ENCODE data around the gene HIRA. TPM values are rescaled to one million over a fixed set of nuclear protein-coding genes. Genes with fewer than 3 reads are reported as not detected.

The HIRA gene
- total RNA-seq, 1 donor from 2014 or later, result 18.1 TPM

DNA sequence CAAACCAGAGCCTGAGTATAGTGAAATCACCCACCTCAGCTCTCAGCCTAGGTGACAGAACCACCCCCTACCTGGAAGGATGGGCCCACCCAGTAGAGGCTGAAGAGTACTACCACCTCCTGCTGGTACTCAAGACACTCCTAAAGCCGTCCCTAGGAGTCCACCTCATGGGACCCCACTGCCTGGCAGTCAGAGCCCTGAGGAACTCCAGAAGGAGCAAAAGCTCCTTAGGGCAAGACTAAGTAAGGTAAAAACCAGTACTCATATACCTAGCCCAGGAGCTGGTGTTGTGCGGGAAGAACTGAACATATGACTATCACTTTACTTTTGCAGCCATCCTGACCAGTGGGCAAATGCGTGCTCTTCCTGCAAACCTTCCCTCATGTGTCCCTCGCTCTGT lies 36.3 kb downstream of the HIRA start:
- peaks cover 18% of the 10 kb centered on the region for H3K4me1 ChIP-seq
- H3K27ac ChIP-seq (replicated peaks), result no peak overlapping the region
- no peaks in the 10 kb centered on the region for H3K9me3 ChIP-seq (replicated peaks)
- H3K36me3 ChIP-seq, result peaks cover 89% of the 10 kb centered on the region
- TF ChIP-seq, protein P1, sequence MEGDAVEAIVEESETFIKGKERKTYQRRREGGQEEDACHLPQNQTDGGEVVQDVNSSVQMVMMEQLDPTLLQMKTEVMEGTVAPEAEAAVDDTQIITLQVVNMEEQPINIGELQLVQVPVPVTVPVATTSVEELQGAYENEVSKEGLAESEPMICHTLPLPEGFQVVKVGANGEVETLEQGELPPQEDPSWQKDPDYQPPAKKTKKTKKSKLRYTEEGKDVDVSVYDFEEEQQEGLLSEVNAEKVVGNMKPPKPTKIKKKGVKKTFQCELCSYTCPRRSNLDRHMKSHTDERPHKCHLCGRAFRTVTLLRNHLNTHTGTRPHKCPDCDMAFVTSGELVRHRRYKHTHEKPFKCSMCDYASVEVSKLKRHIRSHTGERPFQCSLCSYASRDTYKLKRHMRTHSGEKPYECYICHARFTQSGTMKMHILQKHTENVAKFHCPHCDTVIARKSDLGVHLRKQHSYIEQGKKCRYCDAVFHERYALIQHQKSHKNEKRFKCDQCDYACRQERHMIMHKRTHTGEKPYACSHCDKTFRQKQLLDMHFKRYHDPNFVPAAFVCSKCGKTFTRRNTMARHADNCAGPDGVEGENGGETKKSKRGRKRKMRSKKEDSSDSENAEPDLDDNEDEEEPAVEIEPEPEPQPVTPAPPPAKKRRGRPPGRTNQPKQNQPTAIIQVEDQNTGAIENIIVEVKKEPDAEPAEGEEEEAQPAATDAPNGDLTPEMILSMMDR (IDR thresholded peaks at IDR 0.05; ENCODE audit: borderline replicate concordance), result no peak
- DNase-seq, result no peak
- H3K4me3 ChIP-seq, result no peak overlapping the region
- no peaks in the 10 kb centered on the region for H3K27me3 ChIP-seq (ENCODE audit: low read depth)
- intact Hi-C loops (cut with micrococcal nuclease), result no loop called here

DNA sequence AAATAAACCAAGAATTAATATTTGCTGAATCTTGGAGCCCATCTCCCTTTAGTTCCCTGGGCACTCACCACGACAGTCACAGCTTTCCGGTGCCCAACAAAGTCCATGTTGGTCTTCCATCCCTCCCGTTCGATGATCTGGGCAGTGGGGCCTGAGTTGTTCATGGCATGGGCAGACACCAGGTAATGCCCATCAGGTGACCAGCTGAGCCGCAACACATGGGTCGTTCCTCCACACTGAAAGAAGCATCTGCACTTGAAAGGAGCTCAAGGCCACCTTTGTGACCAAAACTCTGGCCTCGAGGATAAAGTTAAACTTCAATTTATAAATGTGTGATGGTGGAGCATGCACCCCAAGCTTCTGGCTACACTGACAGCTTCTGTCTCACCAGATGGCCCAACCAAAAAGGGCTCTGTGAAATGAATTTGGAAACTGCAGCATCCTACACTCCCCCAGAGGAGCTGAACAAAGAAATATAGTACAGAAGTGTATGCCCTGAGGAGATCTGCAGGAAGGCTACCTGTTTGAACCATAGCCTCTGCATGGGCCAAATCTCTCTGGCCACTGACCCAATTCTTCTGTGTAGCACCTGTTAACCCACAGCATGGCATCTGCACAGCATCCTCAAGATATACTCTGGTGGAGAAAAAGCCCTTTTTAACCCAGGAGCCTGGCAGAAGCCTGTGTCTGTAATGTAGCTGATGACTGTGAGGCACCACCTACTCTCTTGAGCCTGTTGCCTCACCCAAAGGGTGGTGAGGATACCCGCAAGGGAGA lies 37.1 kb downstream of the HIRA start:
- peaks cover 23% of the 10 kb centered on the region for H3K4me1 ChIP-seq
- H3K27ac ChIP-seq (replicated peaks), result no peak overlapping the region
- no peak for DNase-seq
- no peaks in the 10 kb centered on the region for H3K27me3 ChIP-seq (ENCODE audit: low read depth)
- TF ChIP-seq, protein P1 (IDR thresholded peaks at IDR 0.05; ENCODE audit: borderline replicate concordance), result no peak
- peaks cover 90% of the 10 kb centered on the region for H3K36me3 ChIP-seq
- H3K9me3 ChIP-seq (replicated peaks), result no peaks in the 10 kb centered on the region
- H3K4me3 ChIP-seq, result no peak overlapping the region
- intact Hi-C loops (cut with micrococcal nuclease), result no loop called here

DNA sequence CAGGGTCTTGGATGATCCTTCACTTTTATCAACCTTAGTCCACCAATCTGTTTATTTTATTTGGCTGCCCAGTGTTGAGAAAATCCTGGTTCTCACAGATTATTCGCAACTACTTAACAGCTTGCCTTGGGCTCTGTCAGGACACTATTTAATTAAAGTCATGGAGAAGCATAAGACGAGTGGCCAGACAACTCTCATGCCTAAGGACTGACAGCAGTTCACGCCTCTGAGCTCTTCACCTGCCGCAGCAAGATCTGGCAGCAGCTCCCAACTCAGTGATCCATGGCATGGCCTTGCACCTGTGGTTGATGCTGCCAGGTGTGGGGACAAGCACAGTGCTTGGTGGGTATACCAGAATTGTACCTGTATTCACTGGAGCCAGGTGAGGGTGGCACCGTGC lies 37.8 kb downstream of the HIRA start:
- Histone ChIP-seq H3K27me3 (ENCODE audit: low read depth) (no peaks in the 10 kb centered on the region), H3K9me3 (replicated peaks) (no peaks in the 10 kb centered on the region), H3K4me1 (peaks cover 23% of the 10 kb centered on the region), H3K36me3 (peaks cover 90% of the 10 kb centered on the region), H3K27ac (replicated peaks) (no peak overlapping the region), H3K4me3 (no peak overlapping the region)
- TF ChIP-seq, protein P1 (IDR thresholded peaks at IDR 0.05; ENCODE audit: borderline replicate concordance), result no peak
- no peak for DNase-seq
- intact Hi-C loops (cut with micrococcal nuclease), result no loop called here

DNA sequence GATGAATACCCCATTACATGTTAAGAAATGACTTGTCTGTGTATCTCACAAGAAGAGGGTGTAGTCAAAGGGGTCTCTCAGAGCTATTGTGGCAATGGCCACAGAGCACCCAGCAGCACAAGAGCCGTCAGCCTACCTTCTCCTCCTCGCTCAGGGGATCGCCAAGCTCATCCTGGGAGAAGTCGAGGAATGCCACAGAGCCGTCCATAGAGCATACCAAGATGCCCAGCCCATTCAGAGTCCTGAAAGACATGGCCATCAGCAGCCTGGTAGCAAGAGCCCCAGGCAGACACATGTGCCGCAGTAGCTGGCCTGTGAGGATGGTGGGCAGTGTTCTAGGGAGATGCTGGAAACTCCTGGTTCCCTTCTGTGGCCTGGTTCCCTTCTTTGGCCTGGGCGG lies 44.0 kb downstream of the HIRA start:
- TF ChIP-seq, protein P1 (IDR thresholded peaks at IDR 0.05; ENCODE audit: borderline replicate concordance), result no peak
- Histone ChIP-seq H3K27ac (replicated peaks) (no peak overlapping the region), H3K4me3 (no peak overlapping the region), H3K27me3 (ENCODE audit: low read depth) (no peaks in the 10 kb centered on the region), H3K4me1 (peaks cover 11% of the 10 kb centered on the region), H3K9me3 (replicated peaks) (no peaks in the 10 kb centered on the region), H3K36me3 (peaks cover 93% of the 10 kb centered on the region)
- intact Hi-C loops (cut with micrococcal nuclease), result no loop called here
- no peak for DNase-seq

DNA sequence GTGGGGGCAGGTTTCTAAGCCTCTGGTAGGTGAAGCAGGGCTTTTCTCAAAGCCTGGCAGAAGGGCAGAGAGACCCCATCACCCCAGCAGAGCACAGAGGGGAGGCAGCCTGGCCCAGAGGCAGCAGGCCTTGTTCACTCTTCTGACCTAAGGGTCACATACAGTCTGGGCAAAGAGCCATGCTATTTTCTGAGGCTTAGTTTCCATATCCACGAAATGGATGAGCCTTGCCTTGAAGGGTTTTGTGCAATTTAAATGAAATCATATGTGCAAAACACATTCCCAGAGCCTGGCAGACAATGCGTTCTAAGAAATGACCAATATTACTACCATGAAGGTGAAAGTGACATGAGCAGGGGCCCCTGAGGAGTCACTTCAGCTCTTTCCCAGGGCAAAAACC lies 44.5 kb downstream of the HIRA start:
- Histone ChIP-seq H3K4me1 (peaks cover 11% of the 10 kb centered on the region), H3K27me3 (ENCODE audit: low read depth) (no peaks in the 10 kb centered on the region), H3K4me3 (no peak overlapping the region), H3K36me3 (peaks cover 93% of the 10 kb centered on the region), H3K9me3 (replicated peaks) (no peaks in the 10 kb centered on the region), H3K27ac (replicated peaks) (no peak overlapping the region)
- intact Hi-C loops (cut with micrococcal nuclease), result no loop called here
- DNase-seq, result no peak
- TF ChIP-seq, protein P1 (IDR thresholded peaks at IDR 0.05; ENCODE audit: borderline replicate concordance), result no peak

Data from left ventricle myocardium inferior (tissue), 1 donor.